ENCODE measurements around the gene FSIP1.

FSIP1 gene

GRCh38 chr15:39720081-39720480 is 62.6 kb downstream of the FSIP1 start:
- DNase-seq (ENCODE audit: low read depth in 2 of 2): no peak

GRCh38 chr15:39719109-39719508 is 63.5 kb downstream of the FSIP1 start:
- DNase-seq (ENCODE audit: low read depth in 2 of 2): no peak

DNA sequence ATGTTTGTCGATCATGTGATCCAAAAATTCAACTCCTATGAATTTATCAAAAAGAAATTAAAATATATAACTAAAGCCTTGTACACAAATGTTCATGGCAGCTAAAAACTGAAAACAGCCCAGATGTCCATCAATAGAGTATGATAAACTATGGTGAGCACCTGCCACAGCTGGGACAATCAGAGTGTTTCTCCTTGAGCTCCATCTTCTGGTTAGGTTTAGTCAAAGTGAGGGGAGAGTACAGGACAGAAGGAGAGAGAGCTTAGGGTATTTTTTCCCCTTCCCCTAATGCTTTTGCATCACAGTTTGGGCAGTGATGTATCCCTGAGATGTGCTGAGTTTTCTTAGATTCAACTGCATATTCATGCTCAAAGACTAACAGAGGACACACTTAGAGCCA is 65.5 kb downstream of the FSIP1 start:
- DNase-seq (ENCODE audit: low read depth in 2 of 2): no peak

- no peak for DNase-seq (ENCODE audit: low read depth in 2 of 2)
Measured at GRCh38 chr15:39714251-39714650, 68.4 kb downstream of the FSIP1 start.

- no peak for DNase-seq (ENCODE audit: low read depth in 2 of 2)
Measured at GRCh38 chr15:39713846-39714245, 68.8 kb downstream of the FSIP1 start.

- no peak for DNase-seq (ENCODE audit: low read depth in 2 of 2)
Measured at GRCh38 chr15:39710681-39711080, 72.0 kb downstream of the FSIP1 start.

- no peak for DNase-seq (ENCODE audit: low read depth in 2 of 2)
Measured at GRCh38 chr15:39709941-39710340, 72.7 kb downstream of the FSIP1 start.

DNA sequence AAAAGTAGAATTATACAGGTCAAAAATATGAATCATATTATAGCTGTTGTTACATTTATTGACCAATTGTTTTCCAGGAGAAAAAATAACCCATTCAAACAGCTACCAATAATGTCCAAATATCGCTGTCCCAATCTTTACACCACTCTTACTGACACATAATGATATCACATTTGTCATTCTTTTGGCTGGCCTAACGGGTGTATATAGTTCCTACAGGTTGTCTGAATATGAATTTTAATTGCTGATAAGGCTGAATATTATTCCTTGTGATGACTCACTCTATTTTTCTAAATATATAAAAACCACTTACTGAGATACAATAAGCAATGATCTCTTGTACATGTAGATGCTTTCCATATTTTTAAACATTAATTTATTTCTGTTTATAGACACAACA is 76.4 kb downstream of the FSIP1 start:
- no peak for DNase-seq (ENCODE audit: low read depth in 2 of 2)

GRCh38 chr15:39704689-39705088 is 78.0 kb downstream of the FSIP1 start:
- no peak for DNase-seq (ENCODE audit: low read depth in 2 of 2)

- no peak for DNase-seq (ENCODE audit: low read depth in 2 of 2)
Measured at GRCh38 chr15:39704235-39704634, 78.4 kb downstream of the FSIP1 start.

GRCh38 chr15:39701988-39702387 is 80.7 kb downstream of the FSIP1 start:
- no peak for DNase-seq (ENCODE audit: low read depth in 2 of 2)

- no peak for DNase-seq (ENCODE audit: low read depth in 2 of 2)
Measured at GRCh38 chr15:39700375-39700700, 82.3 kb downstream of the FSIP1 start.

GRCh38 chr15:39699516-39700374 is 82.9 kb downstream of the FSIP1 start:
- no peak for DNase-seq (ENCODE audit: low read depth in 2 of 2)

GRCh38 chr15:39698444-39699390 is 83.9 kb downstream of the FSIP1 start:
- DNase-seq (ENCODE audit: low read depth in 2 of 2): no peak

DNA sequence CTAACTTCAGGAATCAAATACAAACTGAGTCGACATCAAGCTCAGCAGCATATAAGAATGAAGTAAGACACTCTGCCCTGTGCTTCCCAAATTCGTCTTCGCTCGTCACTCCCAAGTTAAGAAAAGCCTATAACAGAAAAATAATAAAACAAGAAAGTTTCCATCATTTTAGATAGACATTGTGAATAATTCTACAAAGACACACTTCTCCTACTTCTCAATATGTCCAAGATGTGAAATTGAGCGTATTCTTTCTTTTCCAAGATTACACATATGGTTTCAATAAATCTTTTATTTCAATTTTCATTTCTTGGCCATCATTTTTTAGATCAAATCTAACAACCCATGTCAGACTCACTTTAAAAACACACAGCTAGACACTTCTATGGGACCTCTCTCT is 85.1 kb downstream of the FSIP1 start:
- no peak for DNase-seq (ENCODE audit: low read depth in 2 of 2)

DNA sequence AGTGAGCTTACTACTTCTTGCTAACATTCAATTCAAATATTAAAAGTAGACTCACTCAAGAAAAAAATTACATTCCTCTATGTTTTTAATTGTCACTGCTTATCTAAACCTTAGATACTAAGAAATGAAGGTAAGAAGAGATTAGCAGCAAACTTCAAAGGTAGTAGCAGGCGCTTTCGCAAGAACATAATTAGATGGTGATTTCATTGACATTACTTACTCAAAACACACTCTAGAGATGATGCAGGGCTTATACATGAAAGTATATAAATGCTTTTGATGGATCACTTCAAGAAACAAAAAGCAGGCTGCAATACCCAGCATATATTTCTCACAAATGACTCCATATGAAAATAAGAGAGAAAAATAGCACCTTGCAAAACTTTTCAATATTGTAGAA is 86.8 kb downstream of the FSIP1 start:
- no peak for DNase-seq (ENCODE audit: low read depth in 2 of 2)

DNA sequence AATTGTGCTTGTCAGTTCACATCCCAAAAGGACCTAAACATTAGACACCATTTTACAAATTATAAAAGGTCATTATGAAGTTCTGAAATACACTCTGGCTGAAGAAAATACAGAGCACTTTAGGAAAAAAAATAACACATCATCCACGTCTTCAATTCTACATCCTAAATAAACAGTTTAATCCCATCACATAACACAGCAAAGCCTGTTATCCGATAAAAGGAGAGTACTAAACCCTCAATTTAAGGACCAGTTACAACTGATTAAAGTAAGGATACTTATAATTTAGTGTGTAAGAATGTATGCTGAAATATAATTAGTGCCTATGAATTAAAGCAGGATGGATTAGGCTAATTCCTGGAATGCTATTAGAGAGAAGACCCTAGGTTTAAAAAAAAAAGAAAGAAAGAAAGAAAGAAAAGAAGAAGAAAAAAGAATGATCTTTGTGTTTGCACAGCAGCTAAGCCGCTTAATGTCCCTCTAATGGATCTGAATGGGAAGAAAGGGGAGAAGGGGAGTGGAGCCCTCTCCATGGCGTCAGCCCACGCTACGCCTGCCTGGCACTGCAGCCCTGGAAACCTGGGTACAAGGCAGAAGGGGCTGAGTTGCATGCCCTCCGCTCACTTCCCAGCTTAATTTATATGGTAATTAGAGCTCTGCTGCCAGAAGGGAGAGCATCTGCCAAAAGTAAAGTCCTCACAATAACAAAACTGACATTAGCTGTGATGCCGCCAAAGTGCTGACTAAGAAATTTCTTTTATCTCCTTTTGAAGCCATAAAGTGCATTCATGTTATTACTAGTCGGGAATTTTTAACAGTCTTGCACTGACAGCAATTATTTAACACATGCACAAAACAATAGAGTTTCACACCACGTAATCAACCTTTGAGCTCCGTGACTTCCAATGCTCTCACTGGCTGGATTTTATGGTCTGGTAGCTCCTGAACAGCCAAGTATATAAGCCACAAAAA is 90.0 kb downstream of the FSIP1 start:
- no peak for DNase-seq (ENCODE audit: low read depth in 2 of 2)

DNA sequence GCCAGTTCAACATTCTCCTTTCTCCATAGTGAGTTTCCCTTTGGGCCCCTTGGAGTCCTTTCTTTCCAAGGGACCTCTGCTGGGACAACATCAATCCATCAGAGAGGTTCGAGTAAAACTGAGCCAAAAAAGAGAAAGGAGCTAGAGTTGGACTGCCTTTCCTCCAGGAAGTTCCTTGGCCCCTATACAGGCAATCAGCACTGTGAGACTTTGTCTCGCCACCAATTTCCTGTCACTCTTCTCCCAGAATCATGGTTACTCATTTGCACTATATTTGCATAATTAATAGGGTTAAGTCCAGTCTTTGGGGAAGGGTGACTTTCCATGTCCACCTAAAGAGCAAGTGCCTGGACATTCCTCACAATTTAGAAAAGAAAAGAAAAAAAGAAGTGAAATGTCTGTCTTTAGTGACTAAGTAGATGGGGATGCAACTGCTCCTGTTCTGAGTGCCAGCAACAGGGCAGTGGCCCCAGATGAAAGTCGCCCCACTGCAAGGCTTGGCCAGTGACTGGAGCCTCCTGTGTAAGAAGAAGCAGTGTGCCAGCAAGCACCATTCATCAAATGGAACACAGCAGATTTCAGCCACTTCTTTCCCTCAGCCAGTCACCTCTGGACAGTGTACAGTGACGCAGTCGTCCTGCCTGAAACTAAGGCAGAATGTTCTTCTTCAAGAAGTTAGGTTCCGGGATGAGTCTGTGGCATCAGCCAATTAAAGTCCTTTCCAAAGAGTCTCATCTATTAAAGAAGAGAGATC is 91.6 kb downstream of the FSIP1 start:
- no peak for DNase-seq (ENCODE audit: low read depth in 2 of 2)

DNA sequence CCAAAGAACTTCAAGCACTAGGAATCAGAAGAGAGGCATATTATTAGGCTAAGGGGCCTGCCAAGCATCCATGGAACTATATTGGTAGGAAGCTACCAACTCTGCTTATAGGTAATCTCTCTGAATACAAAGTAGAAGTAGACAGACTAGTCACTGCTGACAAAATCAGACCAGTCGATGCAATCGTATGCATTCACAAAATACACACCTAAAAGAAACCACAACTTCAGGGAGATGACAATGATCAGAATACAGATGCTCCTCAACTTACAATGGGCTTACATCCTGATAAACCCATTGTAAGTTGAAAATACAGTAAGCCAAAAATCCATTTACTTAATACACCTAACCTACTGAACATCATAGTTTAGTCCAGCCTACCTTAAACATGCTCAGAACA is 94.7 kb downstream of the FSIP1 start:
- no peak for DNase-seq (ENCODE audit: low read depth in 2 of 2)

DNA sequence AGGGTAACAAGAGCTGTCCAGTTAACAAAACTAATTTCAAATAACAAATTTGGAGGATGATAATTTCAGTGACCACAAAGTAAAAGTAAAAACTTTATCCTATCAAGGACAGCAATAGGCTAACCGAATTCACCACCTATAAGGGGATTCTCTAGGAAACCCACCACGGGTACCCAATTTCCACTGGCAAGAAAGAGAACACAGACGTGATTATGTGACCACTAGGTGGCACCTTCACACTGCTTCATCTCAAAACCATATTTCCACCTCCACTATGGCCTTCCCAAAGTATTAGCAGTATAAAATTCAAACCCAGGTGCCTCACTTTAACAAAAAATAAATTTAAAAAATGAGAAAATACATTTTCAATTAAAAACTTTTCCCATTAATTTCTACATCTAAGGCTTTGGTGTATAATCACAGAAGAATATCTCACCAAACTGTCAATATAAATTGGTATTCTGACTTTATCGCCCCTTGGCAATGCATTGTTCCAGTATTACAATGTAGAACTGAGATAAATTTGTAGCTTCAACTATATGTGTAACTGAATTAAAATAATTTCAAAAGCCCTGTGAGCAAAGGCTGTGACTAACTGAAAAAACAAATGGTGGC is 96.5 kb downstream of the FSIP1 start:
- no peak for DNase-seq (ENCODE audit: low read depth in 2 of 2)

DNA sequence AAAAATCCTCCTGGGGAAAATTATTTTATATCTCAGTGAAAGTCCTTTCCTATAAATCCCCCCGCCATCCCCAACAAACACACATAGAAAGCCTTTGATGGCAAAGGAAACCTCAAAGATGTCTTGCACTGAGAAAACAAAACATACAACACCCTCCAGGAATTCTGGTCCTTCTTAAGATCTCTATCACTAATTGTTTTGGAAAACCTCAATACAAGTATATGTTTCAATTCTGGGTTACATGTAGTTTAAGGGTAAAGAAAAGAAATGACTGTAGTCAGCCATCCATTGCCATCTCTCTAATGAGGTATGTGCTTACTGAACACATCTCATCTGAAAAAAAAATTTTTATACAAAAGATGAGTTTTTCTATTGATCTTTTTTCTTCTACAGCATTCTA is 97.3 kb downstream of the FSIP1 start:
- DNase-seq (ENCODE audit: low read depth in 2 of 2): no peak

Measured in stimulated activated CD8-positive, alpha-beta memory T cell treated with anti-CD3 and anti-CD28 coated beads, Interleukin-15, amount 100 ng/mL, for 48 hours (primary cell).